ENCODE results near the gene KDM2B.

The KDM2B gene

GRCh38 chr12:121524196-121524916, 56.5 kb downstream of the KDM2B start:
- DNase-seq (ENCODE audit: low read depth): no peak
- H3K4me3 ChIP-seq (ENCODE audit: low read depth, low read length): no peak overlapping the region
- TF ChIP-seq MAX (IDR thresholded peaks at IDR 0.05; ENCODE audit: low read depth, low read length): no peak
- no peak for TF ChIP-seq POLR2A (IDR thresholded peaks at IDR 0.05; ENCODE audit: extremely low read depth, insufficient read length)
- TF ChIP-seq, protein P1, sequence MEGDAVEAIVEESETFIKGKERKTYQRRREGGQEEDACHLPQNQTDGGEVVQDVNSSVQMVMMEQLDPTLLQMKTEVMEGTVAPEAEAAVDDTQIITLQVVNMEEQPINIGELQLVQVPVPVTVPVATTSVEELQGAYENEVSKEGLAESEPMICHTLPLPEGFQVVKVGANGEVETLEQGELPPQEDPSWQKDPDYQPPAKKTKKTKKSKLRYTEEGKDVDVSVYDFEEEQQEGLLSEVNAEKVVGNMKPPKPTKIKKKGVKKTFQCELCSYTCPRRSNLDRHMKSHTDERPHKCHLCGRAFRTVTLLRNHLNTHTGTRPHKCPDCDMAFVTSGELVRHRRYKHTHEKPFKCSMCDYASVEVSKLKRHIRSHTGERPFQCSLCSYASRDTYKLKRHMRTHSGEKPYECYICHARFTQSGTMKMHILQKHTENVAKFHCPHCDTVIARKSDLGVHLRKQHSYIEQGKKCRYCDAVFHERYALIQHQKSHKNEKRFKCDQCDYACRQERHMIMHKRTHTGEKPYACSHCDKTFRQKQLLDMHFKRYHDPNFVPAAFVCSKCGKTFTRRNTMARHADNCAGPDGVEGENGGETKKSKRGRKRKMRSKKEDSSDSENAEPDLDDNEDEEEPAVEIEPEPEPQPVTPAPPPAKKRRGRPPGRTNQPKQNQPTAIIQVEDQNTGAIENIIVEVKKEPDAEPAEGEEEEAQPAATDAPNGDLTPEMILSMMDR (IDR thresholded peaks at IDR 0.05; ENCODE audit: low read depth, low read length): no peak
- no peak for TF ChIP-seq MYC (IDR thresholded peaks at IDR 0.05; ENCODE audit: low read depth, low read length)

DNA sequence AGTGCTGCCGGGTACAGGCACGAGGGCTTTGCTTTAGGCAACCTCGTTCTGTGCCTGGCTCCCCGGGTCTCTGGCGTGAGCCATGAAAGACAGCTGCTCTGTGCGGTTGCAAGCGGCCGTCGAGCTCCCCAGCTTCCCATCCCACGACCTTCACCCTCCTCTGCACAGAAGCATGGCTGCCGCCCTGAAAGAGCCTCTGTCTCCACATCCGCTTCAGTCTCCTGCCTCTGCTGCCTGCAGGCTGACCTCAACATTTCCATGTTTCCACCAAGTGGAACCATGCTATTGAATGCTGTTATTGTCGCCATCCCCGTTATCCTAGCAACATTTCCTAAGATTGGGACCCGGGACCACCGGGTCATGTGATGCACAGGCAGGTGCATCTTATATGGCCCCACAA, 57.1 kb downstream of the KDM2B start:
- TF ChIP-seq, protein P1 (IDR thresholded peaks at IDR 0.05; ENCODE audit: low read depth, low read length): no peak
- TF ChIP-seq MYC (IDR thresholded peaks at IDR 0.05; ENCODE audit: low read depth, low read length): no peak
- TF ChIP-seq MAX (IDR thresholded peaks at IDR 0.05; ENCODE audit: low read depth, low read length): no peak
- TF ChIP-seq POLR2A (IDR thresholded peaks at IDR 0.05; ENCODE audit: extremely low read depth, insufficient read length): no peak
- H3K4me3 ChIP-seq (ENCODE audit: low read depth, low read length): no peak overlapping the region
- no peak for DNase-seq (ENCODE audit: low read depth)

- no peak for DNase-seq (ENCODE audit: low read depth)
- TF ChIP-seq MYC (IDR thresholded peaks at IDR 0.05; ENCODE audit: low read depth, low read length) (no peak), MAX (IDR thresholded peaks at IDR 0.05; ENCODE audit: low read depth, low read length) (no peak), POLR2A (IDR thresholded peaks at IDR 0.05; ENCODE audit: extremely low read depth, insufficient read length) (no peak)
- TF ChIP-seq, protein P1 (IDR thresholded peaks at IDR 0.05; ENCODE audit: low read depth, low read length): no peak
- H3K4me3 ChIP-seq (ENCODE audit: low read depth, low read length): no peak overlapping the region
Observed at GRCh38 chr12:121522971-121523370, 57.9 kb downstream of the KDM2B start.

- TF ChIP-seq, protein P1 (IDR thresholded peaks at IDR 0.05; ENCODE audit: low read depth, low read length): no peak
- TF ChIP-seq POLR2A (IDR thresholded peaks at IDR 0.05; ENCODE audit: extremely low read depth, insufficient read length): no peak
- no peak for TF ChIP-seq MYC (IDR thresholded peaks at IDR 0.05; ENCODE audit: low read depth, low read length)
- TF ChIP-seq MAX (IDR thresholded peaks at IDR 0.05; ENCODE audit: low read depth, low read length): no peak
- DNase-seq (ENCODE audit: low read depth): no peak
- no peak overlapping the region for H3K4me3 ChIP-seq (ENCODE audit: low read depth, low read length)
Observed at GRCh38 chr12:121520586-121521086, 60.2 kb downstream of the KDM2B start.

GRCh38 chr12:121520119-121520518, 60.7 kb downstream of the KDM2B start:
- H3K4me3 ChIP-seq (ENCODE audit: low read depth, low read length): no peak overlapping the region
- DNase-seq (ENCODE audit: low read depth): no peak
- no peak for TF ChIP-seq POLR2A (IDR thresholded peaks at IDR 0.05; ENCODE audit: extremely low read depth, insufficient read length)
- TF ChIP-seq MYC (IDR thresholded peaks at IDR 0.05; ENCODE audit: low read depth, low read length): no peak
- TF ChIP-seq, protein P1 (IDR thresholded peaks at IDR 0.05; ENCODE audit: low read depth, low read length): no peak
- TF ChIP-seq MAX (IDR thresholded peaks at IDR 0.05; ENCODE audit: low read depth, low read length): no peak

All from NB4 (cell line).